ELF-1 (cell line): ENCODE results near the gene GNB1L.

ENCODE experiments used
- DNase-seq: peaks from one replicate; pipeline ENCODE4 v3.0.0-alpha.2; 2016; ENCODE audit warnings: low read depth, low spot score

The GNB1L gene

GRCh38 chr22:19876314-19876940, 21.8 kb upstream of the GNB1L start:
- no peak for DNase-seq

GRCh38 chr22:19875531-19876313, 21.0 kb upstream of the GNB1L start:
- no peak for DNase-seq

- DNase-seq: no peak
These were observed 20.4 kb upstream of the GNB1L start for GRCh38 chr22:19875061-19875530.

GRCh38 chr22:19874307-19875060, 19.8 kb upstream of the GNB1L start:
- DNase-seq: no peak

- DNase-seq: no peak
These were observed 19.3 kb upstream of the GNB1L start for GRCh38 chr22:19873960-19874306.

- no peak for DNase-seq
These were observed 18.7 kb upstream of the GNB1L start for GRCh38 chr22:19873138-19873959.

GRCh38 chr22:19872779-19873137, 18.1 kb upstream of the GNB1L start:
- peak; percentile 4 for DNase-seq

GRCh38 chr22:19871845-19872778, 17.4 kb upstream of the GNB1L start:
- DNase-seq: peak; percentile 1

- DNase-seq: peak; percentile 5
These were observed 16.6 kb upstream of the GNB1L start for GRCh38 chr22:19871023-19871844.

- DNase-seq: peak; percentile 1
These were observed 15.7 kb upstream of the GNB1L start for GRCh38 chr22:19870153-19871022.

- DNase-seq: peak; percentile 1
These were observed 15.0 kb upstream of the GNB1L start for GRCh38 chr22:19869497-19870152.

- DNase-seq: peak; percentile 2
These were observed 14.2 kb upstream of the GNB1L start for GRCh38 chr22:19868773-19869471.

GRCh38 chr22:19868333-19868732, 13.7 kb upstream of the GNB1L start:
- DNase-seq: peak; percentile 4

GRCh38 chr22:19867617-19868016, 12.9 kb upstream of the GNB1L start:
- DNase-seq: no peak

- no peak for DNase-seq
These were observed 12.0 kb upstream of the GNB1L start for GRCh38 chr22:19866665-19867009.

- DNase-seq: no peak
These were observed 10.6 kb upstream of the GNB1L start for GRCh38 chr22:19865141-19865829.

GRCh38 chr22:19864538-19865106, 9.9 kb upstream of the GNB1L start:
- DNase-seq: no peak
